ENCODE measurements around the gene ZNF710. TPM values are rescaled to one million over a fixed set of nuclear protein-coding genes. Genes with fewer than 3 reads are reported as not detected.

ZNF710 gene
- total and polyA plus RNA-seq, 2 of the 13 experiments (the other 11 are each of a cell fraction or from before 2014, with no cell fraction given) = 4.7 to 20.6 TPM

DNA sequence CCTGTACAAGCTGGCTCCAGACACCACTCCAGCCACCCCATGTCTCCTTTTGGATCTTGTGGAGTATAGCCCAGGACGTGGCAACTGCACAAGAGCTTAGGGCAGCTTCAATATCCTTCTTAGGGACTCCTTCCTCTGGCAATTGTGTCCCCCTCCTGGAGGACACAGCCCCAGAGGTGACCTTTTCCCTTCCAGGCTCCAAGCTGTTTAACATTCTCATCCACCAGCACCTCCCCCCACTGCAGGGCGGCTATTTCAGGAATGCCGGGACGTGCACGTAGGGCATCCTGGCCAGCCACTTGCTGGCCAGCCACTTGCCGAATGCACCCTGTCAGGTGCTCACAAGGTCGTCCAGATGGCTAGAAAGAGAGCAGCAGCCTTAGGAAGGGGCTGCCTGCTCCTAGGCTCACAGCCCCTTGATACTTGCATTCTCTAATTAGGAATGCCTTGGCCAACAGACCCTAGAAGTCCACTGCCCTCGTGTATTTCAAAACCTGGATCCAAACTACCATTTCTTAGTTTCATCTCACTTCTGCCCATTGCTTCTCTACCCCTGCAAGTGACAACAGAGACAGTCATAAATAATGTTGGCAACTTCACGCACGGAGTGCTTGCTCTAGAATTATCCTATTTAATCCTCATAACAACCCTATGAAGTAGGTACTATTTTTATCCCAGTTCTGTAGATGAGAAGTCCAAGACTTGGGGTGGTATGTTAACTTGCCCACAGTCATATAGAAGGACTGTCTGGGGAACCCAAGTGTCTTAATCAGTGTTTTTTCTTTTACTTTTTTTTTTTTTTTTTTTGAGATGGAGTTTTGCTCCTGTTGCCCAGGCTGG, 125.7 kb downstream of the ZNF710 start (continued):
- TF ChIP-seq, protein P1, sequence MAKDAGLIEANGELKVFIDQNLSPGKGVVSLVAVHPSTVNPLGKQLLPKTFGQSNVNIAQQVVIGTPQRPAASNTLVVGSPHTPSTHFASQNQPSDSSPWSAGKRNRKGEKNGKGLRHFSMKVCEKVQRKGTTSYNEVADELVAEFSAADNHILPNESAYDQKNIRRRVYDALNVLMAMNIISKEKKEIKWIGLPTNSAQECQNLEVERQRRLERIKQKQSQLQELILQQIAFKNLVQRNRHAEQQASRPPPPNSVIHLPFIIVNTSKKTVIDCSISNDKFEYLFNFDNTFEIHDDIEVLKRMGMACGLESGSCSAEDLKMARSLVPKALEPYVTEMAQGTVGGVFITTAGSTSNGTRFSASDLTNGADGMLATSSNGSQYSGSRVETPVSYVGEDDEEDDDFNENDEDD (CRISPR knock-in tag; IDR thresholded peaks at IDR 0.05; ENCODE audit: borderline replicate concordance) = peak; percentile 63; the same call in 1 of the 2 replicates
- no peak for TF ChIP-seq ZNF782 (CRISPR knock-in tag; IDR thresholded peaks at IDR 0.05; ENCODE audit: borderline replicate concordance)
- TF ChIP-seq NR2F1 (CRISPR knock-in tag; IDR thresholded peaks at IDR 0.05) = peak in 1 of 2 experiments; percentile 17; a peak in 1 of 4 replicates
- TF ChIP-seq HDAC2 (CRISPR knock-in tag; IDR thresholded peaks at IDR 0.05) = peak; percentile 82; the same call in 1 of the 2 replicates
- TF ChIP-seq, protein P2, sequence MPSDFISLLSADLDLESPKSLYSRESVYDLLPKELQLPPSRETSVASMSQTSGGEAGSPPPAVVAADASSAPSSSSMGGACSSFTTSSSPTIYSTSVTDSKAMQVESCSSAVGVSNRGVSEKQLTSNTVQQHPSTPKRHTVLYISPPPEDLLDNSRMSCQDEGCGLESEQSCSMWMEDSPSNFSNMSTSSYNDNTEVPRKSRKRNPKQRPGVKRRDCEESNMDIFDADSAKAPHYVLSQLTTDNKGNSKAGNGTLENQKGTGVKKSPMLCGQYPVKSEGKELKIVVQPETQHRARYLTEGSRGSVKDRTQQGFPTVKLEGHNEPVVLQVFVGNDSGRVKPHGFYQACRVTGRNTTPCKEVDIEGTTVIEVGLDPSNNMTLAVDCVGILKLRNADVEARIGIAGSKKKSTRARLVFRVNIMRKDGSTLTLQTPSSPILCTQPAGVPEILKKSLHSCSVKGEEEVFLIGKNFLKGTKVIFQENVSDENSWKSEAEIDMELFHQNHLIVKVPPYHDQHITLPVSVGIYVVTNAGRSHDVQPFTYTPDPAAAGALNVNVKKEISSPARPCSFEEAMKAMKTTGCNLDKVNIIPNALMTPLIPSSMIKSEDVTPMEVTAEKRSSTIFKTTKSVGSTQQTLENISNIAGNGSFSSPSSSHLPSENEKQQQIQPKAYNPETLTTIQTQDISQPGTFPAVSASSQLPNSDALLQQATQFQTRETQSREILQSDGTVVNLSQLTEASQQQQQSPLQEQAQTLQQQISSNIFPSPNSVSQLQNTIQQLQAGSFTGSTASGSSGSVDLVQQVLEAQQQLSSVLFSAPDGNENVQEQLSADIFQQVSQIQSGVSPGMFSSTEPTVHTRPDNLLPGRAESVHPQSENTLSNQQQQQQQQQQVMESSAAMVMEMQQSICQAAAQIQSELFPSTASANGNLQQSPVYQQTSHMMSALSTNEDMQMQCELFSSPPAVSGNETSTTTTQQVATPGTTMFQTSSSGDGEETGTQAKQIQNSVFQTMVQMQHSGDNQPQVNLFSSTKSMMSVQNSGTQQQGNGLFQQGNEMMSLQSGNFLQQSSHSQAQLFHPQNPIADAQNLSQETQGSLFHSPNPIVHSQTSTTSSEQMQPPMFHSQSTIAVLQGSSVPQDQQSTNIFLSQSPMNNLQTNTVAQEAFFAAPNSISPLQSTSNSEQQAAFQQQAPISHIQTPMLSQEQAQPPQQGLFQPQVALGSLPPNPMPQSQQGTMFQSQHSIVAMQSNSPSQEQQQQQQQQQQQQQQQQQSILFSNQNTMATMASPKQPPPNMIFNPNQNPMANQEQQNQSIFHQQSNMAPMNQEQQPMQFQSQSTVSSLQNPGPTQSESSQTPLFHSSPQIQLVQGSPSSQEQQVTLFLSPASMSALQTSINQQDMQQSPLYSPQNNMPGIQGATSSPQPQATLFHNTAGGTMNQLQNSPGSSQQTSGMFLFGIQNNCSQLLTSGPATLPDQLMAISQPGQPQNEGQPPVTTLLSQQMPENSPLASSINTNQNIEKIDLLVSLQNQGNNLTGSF (CRISPR knock-in tag; IDR thresholded peaks at IDR 0.05) = 0 out of 2 replicates have a peak, but pooled peaks have one; percentile 45
- 0 out of 2 replicates have a peak, but pooled peaks have one; percentile 29 for TF ChIP-seq ZBTB7A (CRISPR knock-in tag; IDR thresholded peaks at IDR 0.05)
- TF ChIP-seq, protein P3, sequence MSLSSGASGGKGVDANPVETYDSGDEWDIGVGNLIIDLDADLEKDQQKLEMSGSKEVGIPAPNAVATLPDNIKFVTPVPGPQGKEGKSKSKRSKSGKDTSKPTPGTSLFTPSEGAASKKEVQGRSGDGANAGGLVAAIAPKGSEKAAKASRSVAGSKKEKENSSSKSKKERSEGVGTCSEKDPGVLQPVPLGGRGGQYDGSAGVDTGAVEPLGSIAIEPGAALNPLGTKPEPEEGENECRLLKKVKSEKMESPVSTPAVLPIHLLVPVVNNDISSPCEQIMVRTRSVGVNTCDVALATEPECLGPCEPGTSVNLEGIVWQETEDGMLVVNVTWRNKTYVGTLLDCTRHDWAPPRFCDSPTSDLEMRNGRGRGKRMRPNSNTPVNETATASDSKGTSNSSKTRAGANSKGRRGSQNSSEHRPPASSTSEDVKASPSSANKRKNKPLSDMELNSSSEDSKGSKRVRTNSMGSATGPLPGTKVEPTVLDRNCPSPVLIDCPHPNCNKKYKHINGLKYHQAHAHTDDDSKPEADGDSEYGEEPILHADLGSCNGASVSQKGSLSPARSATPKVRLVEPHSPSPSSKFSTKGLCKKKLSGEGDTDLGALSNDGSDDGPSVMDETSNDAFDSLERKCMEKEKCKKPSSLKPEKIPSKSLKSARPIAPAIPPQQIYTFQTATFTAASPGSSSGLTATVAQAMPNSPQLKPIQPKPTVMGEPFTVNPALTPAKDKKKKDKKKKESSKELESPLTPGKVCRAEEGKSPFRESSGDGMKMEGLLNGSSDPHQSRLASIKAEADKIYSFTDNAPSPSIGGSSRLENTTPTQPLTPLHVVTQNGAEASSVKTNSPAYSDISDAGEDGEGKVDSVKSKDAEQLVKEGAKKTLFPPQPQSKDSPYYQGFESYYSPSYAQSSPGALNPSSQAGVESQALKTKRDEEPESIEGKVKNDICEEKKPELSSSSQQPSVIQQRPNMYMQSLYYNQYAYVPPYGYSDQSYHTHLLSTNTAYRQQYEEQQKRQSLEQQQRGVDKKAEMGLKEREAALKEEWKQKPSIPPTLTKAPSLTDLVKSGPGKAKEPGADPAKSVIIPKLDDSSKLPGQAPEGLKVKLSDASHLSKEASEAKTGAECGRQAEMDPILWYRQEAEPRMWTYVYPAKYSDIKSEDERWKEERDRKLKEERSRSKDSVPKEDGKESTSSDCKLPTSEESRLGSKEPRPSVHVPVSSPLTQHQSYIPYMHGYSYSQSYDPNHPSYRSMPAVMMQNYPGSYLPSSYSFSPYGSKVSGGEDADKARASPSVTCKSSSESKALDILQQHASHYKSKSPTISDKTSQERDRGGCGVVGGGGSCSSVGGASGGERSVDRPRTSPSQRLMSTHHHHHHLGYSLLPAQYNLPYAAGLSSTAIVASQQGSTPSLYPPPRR (CRISPR knock-in tag; IDR thresholded peaks at IDR 0.05; ENCODE audit: borderline replicate concordance) = peak; percentile 53; the same call in 1 of the 2 replicates
- peak; percentile 69; the same call in 1 of the 2 replicates for TF ChIP-seq TBX2 (CRISPR knock-in tag; IDR thresholded peaks at IDR 0.05; ENCODE audit: borderline replicate concordance)
- TF ChIP-seq ZNF232 (CRISPR knock-in tag; IDR thresholded peaks at IDR 0.05; ENCODE audit: borderline replicate concordance) = peak; percentile 48; the same call in 1 of the 2 replicates
- TF ChIP-seq, protein P4, sequence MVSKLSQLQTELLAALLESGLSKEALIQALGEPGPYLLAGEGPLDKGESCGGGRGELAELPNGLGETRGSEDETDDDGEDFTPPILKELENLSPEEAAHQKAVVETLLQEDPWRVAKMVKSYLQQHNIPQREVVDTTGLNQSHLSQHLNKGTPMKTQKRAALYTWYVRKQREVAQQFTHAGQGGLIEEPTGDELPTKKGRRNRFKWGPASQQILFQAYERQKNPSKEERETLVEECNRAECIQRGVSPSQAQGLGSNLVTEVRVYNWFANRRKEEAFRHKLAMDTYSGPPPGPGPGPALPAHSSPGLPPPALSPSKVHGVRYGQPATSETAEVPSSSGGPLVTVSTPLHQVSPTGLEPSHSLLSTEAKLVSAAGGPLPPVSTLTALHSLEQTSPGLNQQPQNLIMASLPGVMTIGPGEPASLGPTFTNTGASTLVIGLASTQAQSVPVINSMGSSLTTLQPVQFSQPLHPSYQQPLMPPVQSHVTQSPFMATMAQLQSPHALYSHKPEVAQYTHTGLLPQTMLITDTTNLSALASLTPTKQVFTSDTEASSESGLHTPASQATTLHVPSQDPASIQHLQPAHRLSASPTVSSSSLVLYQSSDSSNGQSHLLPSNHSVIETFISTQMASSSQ (IDR thresholded peaks at IDR 0.05; ENCODE audit: low read depth) = peak; percentile 37; the same call in 1 of the 2 replicates
- TF ChIP-seq, protein P4 (CRISPR knock-in tag; IDR thresholded peaks at IDR 0.05; ENCODE audit: borderline replicate concordance) = no peak; the same call in 1 of the 2 replicates

Data from HepG2 (cell line).